H9 (cell line): Measurements from ENCODE around the gene ANKRD44. TPM values are rescaled to one million over a fixed set of nuclear protein-coding genes. Genes with fewer than 3 reads are reported as not detected.

Source experiments
- DNase-seq: peaks from one replicate; pipeline ENCODE4 v3.0.0-alpha.2; 2017
- H2AFZ ChIP-seq: one replicate; pipeline ENCODE4 v1.6.1; 2013; ENCODE audit warnings: mild to moderate bottlenecking, low read length, control low read depth, moderate library complexity
- H2AK5ac ChIP-seq: 2 replicates; pipeline ENCODE4 v1.6.1; 2013; ENCODE audit warnings: low read length, control low read depth, mixed read lengths; ENCODE audit not compliant: insufficient read length
- H2BK120ac ChIP-seq: one replicate; pipeline ENCODE4 v1.6.1; 2013; ENCODE audit warnings: low read depth, mild to moderate bottlenecking, low read length, control low read depth, inconsistent platforms; ENCODE audit not compliant: poor library complexity, severe bottlenecking
- H2BK12ac ChIP-seq: 2 replicates; pipeline ENCODE4 v1.6.1; 2013; ENCODE audit warnings: low read length, control low read depth, mixed read lengths, low read depth; ENCODE audit not compliant: insufficient read length
- H2BK15ac ChIP-seq: 2 replicates; pipeline ENCODE4 v1.6.1; 2013; ENCODE audit warnings: low read depth, low read length, control low read depth
- H2BK20ac ChIP-seq: one replicate; pipeline ENCODE4 v1.6.1; 2013; ENCODE audit warnings: low read depth, mild to moderate bottlenecking, low read length, control low read depth, inconsistent platforms; ENCODE audit not compliant: poor library complexity, severe bottlenecking
- H2BK5ac ChIP-seq: 2 replicates; pipeline ENCODE4 v1.6.1; 2013; ENCODE audit warnings: low read length, control low read depth, mixed read lengths; ENCODE audit not compliant: insufficient read length
- H3K14ac ChIP-seq: 2 replicates; pipeline ENCODE4 v1.6.1; 2013; ENCODE audit warnings: low read length, control low read depth; ENCODE audit not compliant: insufficient read depth
- H3K18ac ChIP-seq: 2 replicates; pipeline ENCODE4 v1.6.1; 2013; ENCODE audit warnings: low read depth, mild to moderate bottlenecking, mixed read lengths, low read length, control low read depth; ENCODE audit not compliant: insufficient read length
- H3K23ac ChIP-seq: 2 replicates; pipeline ENCODE4 v1.6.1; 2013; ENCODE audit warnings: low read length, control low read depth, mixed read lengths, low read depth; ENCODE audit not compliant: insufficient read length
- H3K23me2 ChIP-seq: 2 replicates; pipeline ENCODE4 v1.6.1; 2013; ENCODE audit warnings: low read depth, mild to moderate bottlenecking, mixed read lengths, low read length, control low read depth; ENCODE audit not compliant: insufficient read length, poor library complexity, severe bottlenecking
- H3K27ac ChIP-seq: 2 replicates; pipeline ENCODE4 v1.5.1; 2013; ENCODE audit warnings: low read length, control low read depth, mixed read lengths, low read depth; ENCODE audit not compliant: insufficient read length
- H3K27me3 ChIP-seq: 2 replicates; pipeline ENCODE4 v1.6.1; 2013; ENCODE audit warnings: low read length, control low read depth, inconsistent platforms; ENCODE audit not compliant: insufficient read depth
- H3K4ac ChIP-seq: 2 replicates; pipeline ENCODE4 v1.6.1; 2013; ENCODE audit warnings: low read depth, mild to moderate bottlenecking, control low read depth, inconsistent platforms, low read length, moderate library complexity
- H3K4me1 ChIP-seq: 2 replicates; pipeline ENCODE4 v1.6.1; 2013; ENCODE audit warnings: low read length, control low read depth, inconsistent platforms; ENCODE audit not compliant: insufficient read depth
- H3K4me2 ChIP-seq: 2 replicates; pipeline ENCODE4 v1.6.1; 2013; ENCODE audit warnings: low read length, control low read depth, mixed read lengths; ENCODE audit not compliant: insufficient read length, insufficient read depth
- H3K56ac ChIP-seq: 2 replicates; pipeline ENCODE4 v1.6.1; 2013; ENCODE audit warnings: low read depth, mild to moderate bottlenecking, mixed read lengths, low read length, control low read depth; ENCODE audit not compliant: insufficient read length
- H3K79me1 ChIP-seq: 2 replicates; pipeline ENCODE4 v1.6.1; 2013; ENCODE audit warnings: low read depth, mild to moderate bottlenecking, moderate library complexity, low read length, control low read depth, inconsistent platforms; ENCODE audit not compliant: insufficient read depth, poor library complexity, severe bottlenecking
- H3K79me2 ChIP-seq: 2 replicates; pipeline ENCODE4 v1.6.1; 2013; ENCODE audit warnings: low read length, control low read depth, inconsistent platforms; ENCODE audit not compliant: insufficient read depth
- H3K9ac ChIP-seq: 2 replicates; pipeline ENCODE4 v1.6.1; 2013; ENCODE audit warnings: low read length, control low read depth, mixed read lengths; ENCODE audit not compliant: insufficient read length; ENCODE audit errors: extremely low read depth
- H3K9me3 ChIP-seq: one replicate; pipeline ENCODE4 v1.6.1; 2013; ENCODE audit warnings: low read depth, low read length, inconsistent platforms; ENCODE audit not compliant: control insufficient read depth
- H3T11ph ChIP-seq: one replicate; pipeline ENCODE4 v1.6.1; 2013; ENCODE audit warnings: mild to moderate bottlenecking, low read length, control low read depth, inconsistent platforms
- H4K20me1 ChIP-seq: one replicate; pipeline ENCODE4 v1.6.1; 2013; ENCODE audit not compliant: control insufficient read depth, insufficient read length, insufficient read depth
- H4K5ac ChIP-seq: 2 replicates; pipeline ENCODE4 v1.6.1; 2013; ENCODE audit warnings: low read depth, mild to moderate bottlenecking, mixed read lengths, low read length, control low read depth; ENCODE audit not compliant: insufficient read length
- H4K8ac ChIP-seq: replicated peaks from 2 replicates; pipeline ENCODE4 v1.6.1; 2013; ENCODE audit warnings: low read length, control low read depth, mixed read lengths, low read depth; ENCODE audit not compliant: insufficient read length
- H4K91ac ChIP-seq: 2 replicates; pipeline ENCODE4 v1.6.1; 2013; ENCODE audit warnings: low read depth, mild to moderate bottlenecking, moderate library complexity, mixed read lengths, low read length, control low read depth; ENCODE audit not compliant: insufficient read length
- H3K27ac Mint-ChIP-seq, 3 experiments: 2 replicates in 2 of 3; 3 replicates in 1 of 3; pipeline ENCODE4 v1.8.0; 2020 to 2021; ENCODE audit warnings: mixed read lengths in 3 of 3, mild to moderate bottlenecking in 1 of 3, moderate library complexity in 1 of 3
- H3K27me3 Mint-ChIP-seq: 2 replicates; pipeline ENCODE4 v1.8.0; 2021; ENCODE audit warnings: low read depth, mild to moderate bottlenecking, moderate library complexity, mixed read lengths
- H3K36me3 Mint-ChIP-seq, 3 experiments: 2 replicates in 2 of 3; 3 replicates in 1 of 3; pipeline ENCODE4 v1.8.0; 2020 to 2021; ENCODE audit warnings: low read depth in 3 of 3, mixed read lengths in 3 of 3; ENCODE audit not compliant: insufficient read depth in 1 of 3
- H3K4me1 Mint-ChIP-seq, 2 experiments: 2 replicates each; pipeline ENCODE4 v1.8.0; 2020; ENCODE audit warnings: mixed read lengths in 2 of 2
- H3K4me3 Mint-ChIP-seq, 2 experiments: 2 replicates in 1 of 2; 3 replicates in 1 of 2; pipeline ENCODE4 v1.8.0; 2020 to 2021; ENCODE audit warnings: mild to moderate bottlenecking in 2 of 2, mixed read lengths in 2 of 2, moderate library complexity in 1 of 2
- H3K9me3 Mint-ChIP-seq, 2 experiments: 2 replicates in 1 of 2; 3 replicates in 1 of 2; pipeline ENCODE4 v1.8.0; 2020; ENCODE audit warnings: mild to moderate bottlenecking in 2 of 2, mixed read lengths in 2 of 2, moderate library complexity in 1 of 2
- WGBS: extraction: QIAGEN DNeasy Blood & Tissue Kit; methylation state at CpG from one replicate; pipeline ENCODE4 v1.1.7; 2013; ENCODE audit warnings: missing lambda C conversion rate, low lambda C conversion rate, mixed read lengths; ENCODE audit not compliant: insufficient read length; ENCODE audit errors: extremely low coverage; 5-methylcytosine and 5-hydroxymethylcytosine counted together
- total RNA-seq: library from RNA; stranded (reverse); gene quantifications from 2 replicates; pipeline ENCODE4 v1.2.1, GENCODE V29; 2021
- TF ChIP-seq, protein P1 (sequence below): fragments of 200-600 bp; sonication (generic); conservative IDR thresholded peaks from 3 replicates; pipeline ENCODE4 v1.8.0; 2021; ENCODE audit warnings: antibody characterized with exemption, mild to moderate bottlenecking

ANKRD44 gene
- total RNA-seq, 1 experiment from 2014 or later = 1.9 TPM

DNA sequence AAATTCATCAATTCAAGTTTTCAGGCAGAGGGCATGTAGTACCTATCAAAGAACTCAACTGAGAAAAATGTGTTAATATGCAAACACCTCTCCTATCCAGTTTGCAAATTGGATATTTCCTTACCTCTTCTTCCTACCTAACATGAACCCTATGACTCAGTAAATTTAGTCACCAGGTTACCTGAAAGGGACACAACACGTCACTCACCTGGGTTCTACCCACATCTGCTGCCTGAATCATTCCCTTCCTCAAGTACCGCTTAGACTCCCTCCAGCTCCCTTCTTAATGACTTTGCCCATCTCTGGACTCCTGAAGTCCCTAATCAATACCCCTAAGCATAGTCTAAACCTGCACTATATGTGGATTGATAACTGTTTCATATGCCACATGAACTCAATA is 10.4 kb downstream of the ANKRD44 start:
- no peak overlapping the region for H3K14ac ChIP-seq
- no peak overlapping the region for H2BK15ac ChIP-seq
- no peak overlapping the region for H2BK20ac ChIP-seq
- TF ChIP-seq, protein P1, sequence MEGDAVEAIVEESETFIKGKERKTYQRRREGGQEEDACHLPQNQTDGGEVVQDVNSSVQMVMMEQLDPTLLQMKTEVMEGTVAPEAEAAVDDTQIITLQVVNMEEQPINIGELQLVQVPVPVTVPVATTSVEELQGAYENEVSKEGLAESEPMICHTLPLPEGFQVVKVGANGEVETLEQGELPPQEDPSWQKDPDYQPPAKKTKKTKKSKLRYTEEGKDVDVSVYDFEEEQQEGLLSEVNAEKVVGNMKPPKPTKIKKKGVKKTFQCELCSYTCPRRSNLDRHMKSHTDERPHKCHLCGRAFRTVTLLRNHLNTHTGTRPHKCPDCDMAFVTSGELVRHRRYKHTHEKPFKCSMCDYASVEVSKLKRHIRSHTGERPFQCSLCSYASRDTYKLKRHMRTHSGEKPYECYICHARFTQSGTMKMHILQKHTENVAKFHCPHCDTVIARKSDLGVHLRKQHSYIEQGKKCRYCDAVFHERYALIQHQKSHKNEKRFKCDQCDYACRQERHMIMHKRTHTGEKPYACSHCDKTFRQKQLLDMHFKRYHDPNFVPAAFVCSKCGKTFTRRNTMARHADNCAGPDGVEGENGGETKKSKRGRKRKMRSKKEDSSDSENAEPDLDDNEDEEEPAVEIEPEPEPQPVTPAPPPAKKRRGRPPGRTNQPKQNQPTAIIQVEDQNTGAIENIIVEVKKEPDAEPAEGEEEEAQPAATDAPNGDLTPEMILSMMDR = no peak
- H3K56ac ChIP-seq = no peak overlapping the region
- no peaks in the 10 kb centered on the region for H3K9me3 ChIP-seq
- H4K8ac ChIP-seq = no peak overlapping the region
- H2AFZ ChIP-seq = no peak overlapping the region
- no peaks in the 10 kb centered on the region for H3K36me3 Mint-ChIP-seq
- H3K18ac ChIP-seq = no peak overlapping the region
- no peak overlapping the region for H4K91ac ChIP-seq
- no peak overlapping the region for H2BK120ac ChIP-seq
- no peak overlapping the region for H2BK5ac ChIP-seq
- H3K4me1 Mint-ChIP-seq = peaks cover 0 to 3% of the 10 kb centered on the region in 2 experiments; a peak in 2 of 4 replicates
- no peak overlapping the region for H3T11ph ChIP-seq
- DNase-seq = no peak
- H3K4me1 ChIP-seq = no peaks in the 10 kb centered on the region
- H3K9ac ChIP-seq = no peak overlapping the region
- no peaks in the 10 kb centered on the region for H3K27me3 ChIP-seq
- no peak overlapping the region for H3K27ac Mint-ChIP-seq
- no peak overlapping the region for H3K27ac ChIP-seq
- no peaks in the 10 kb centered on the region for H3K9me3 Mint-ChIP-seq
- no CpG with 5 or more reads among the region's 2 CpGs for WGBS
- H3K23me2 ChIP-seq = peaks cover 3% of the 10 kb centered on the region
- H3K79me2 ChIP-seq = no peaks in the 10 kb centered on the region
- H3K23ac ChIP-seq = no peak overlapping the region
- no peak overlapping the region for H2AK5ac ChIP-seq
- no peaks in the 10 kb centered on the region for H3K79me1 ChIP-seq
- H3K4me2 ChIP-seq = no peak overlapping the region
- H2BK12ac ChIP-seq = no peak overlapping the region
- no peaks in the 10 kb centered on the region for H4K20me1 ChIP-seq
- H3K27me3 Mint-ChIP-seq = no peaks in the 10 kb centered on the region
- H4K5ac ChIP-seq = no peak overlapping the region
- no peak overlapping the region for H3K4me3 Mint-ChIP-seq
- no peak overlapping the region for H3K4ac ChIP-seq
